HG02943 (cell line): ENCODE measurements around the gene RPS24.

Experiments used
- ATAC-seq: cut with Tn5 transposase; IDR thresholded peaks from one replicate; pipeline ENCODE4 v1.9.1; 2021; ENCODE audit warnings: mild to moderate bottlenecking, low read depth, moderate library complexity; ENCODE audit not compliant: unreplicated experiment

Gene RPS24

GRCh38 chr10:78081292-78081691 lies 47.6 kb downstream of the RPS24 start:
- ATAC-seq = no peak

- no peak for ATAC-seq
These were observed 49.0 kb downstream of the RPS24 start for GRCh38 chr10:78082636-78083035.
